C4-2B (cell line): ENCODE measurements around the gene PPP1R1C.

Source experiments
- ZFX ChIP-seq: fragments of 450-650 bp; IDR thresholded peaks from 2 replicates; pipeline ENCODE4 v1.6.1; 2017
- TF ChIP-seq, protein P1 (sequence below): fragments of 450-650 bp; conservative IDR thresholded peaks from 2 replicates; pipeline ENCODE4 v1.5.1; 2017; ENCODE audit warnings: mild to moderate bottlenecking

DNA sequence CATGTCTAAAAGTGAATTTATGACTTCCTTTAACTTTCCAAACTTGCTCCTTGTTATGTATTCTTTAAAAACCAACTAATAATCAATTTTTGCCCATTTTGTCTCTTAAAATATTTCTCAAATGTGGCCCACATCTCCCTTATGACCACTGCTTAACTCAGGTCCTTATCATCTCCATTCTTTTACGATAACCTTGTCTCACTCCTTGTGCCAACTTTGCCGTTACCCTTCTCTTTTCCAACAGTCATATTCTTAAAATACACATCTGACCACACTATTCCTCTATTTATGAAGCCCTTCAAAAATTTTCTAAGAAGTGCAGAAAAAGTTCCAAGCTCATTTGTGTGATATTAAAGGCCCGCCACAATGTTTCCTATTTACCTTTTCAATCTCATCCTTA lies 47.8 kb downstream of the PPP1R1C start:
- TF ChIP-seq, protein P1, sequence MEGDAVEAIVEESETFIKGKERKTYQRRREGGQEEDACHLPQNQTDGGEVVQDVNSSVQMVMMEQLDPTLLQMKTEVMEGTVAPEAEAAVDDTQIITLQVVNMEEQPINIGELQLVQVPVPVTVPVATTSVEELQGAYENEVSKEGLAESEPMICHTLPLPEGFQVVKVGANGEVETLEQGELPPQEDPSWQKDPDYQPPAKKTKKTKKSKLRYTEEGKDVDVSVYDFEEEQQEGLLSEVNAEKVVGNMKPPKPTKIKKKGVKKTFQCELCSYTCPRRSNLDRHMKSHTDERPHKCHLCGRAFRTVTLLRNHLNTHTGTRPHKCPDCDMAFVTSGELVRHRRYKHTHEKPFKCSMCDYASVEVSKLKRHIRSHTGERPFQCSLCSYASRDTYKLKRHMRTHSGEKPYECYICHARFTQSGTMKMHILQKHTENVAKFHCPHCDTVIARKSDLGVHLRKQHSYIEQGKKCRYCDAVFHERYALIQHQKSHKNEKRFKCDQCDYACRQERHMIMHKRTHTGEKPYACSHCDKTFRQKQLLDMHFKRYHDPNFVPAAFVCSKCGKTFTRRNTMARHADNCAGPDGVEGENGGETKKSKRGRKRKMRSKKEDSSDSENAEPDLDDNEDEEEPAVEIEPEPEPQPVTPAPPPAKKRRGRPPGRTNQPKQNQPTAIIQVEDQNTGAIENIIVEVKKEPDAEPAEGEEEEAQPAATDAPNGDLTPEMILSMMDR = no peak
- no peak for TF ChIP-seq ZFX
